SIG-M5 treated with dmso at 0.1 percent for 504 hours (cell line): Measurements from ENCODE around the gene LIPC.

Experiments
- DNase-seq: peaks from one replicate; lab custom pipeline; 2025; ENCODE audit not compliant: unreplicated experiment; lab: John Stamatoyannopoulos, UW

The LIPC gene

GRCh38 chr15:58530056-58530590 is 98.3 kb downstream of the LIPC start:
- no peak for DNase-seq

- DNase-seq: no peak
These were observed 100.3 kb downstream of the LIPC start for GRCh38 chr15:58532126-58532525.

GRCh38 chr15:58534556-58534955 is 102.8 kb downstream of the LIPC start:
- DNase-seq: no peak

- no peak for DNase-seq
These were observed 103.5 kb downstream of the LIPC start for GRCh38 chr15:58535337-58535736.

- no peak for DNase-seq
These were observed 104.1 kb downstream of the LIPC start for GRCh38 chr15:58535894-58536293.

- DNase-seq: no peak
These were observed 104.6 kb downstream of the LIPC start for GRCh38 chr15:58536414-58536813.

- DNase-seq: no peak
These were observed 105.2 kb downstream of the LIPC start for GRCh38 chr15:58537033-58537432.

- DNase-seq: no peak
These were observed 106.5 kb downstream of the LIPC start for GRCh38 chr15:58538225-58538727.

GRCh38 chr15:58538901-58539300 is 107.1 kb downstream of the LIPC start:
- no peak for DNase-seq

GRCh38 chr15:58539548-58539947 is 107.8 kb downstream of the LIPC start:
- DNase-seq: no peak

GRCh38 chr15:58541410-58542087 is 109.8 kb downstream of the LIPC start:
- no peak for DNase-seq

- no peak for DNase-seq
These were observed 112.0 kb downstream of the LIPC start for GRCh38 chr15:58543664-58544335.

GRCh38 chr15:58544756-58545155 is 113.0 kb downstream of the LIPC start:
- DNase-seq: no peak

- DNase-seq: no peak
These were observed 113.7 kb downstream of the LIPC start for GRCh38 chr15:58545307-58546065.

GRCh38 chr15:58546066-58546591 is 114.3 kb downstream of the LIPC start:
- no peak for DNase-seq

GRCh38 chr15:58546635-58547627 is 115.1 kb downstream of the LIPC start:
- no peak for DNase-seq

- no peak for DNase-seq
These were observed 116.0 kb downstream of the LIPC start for GRCh38 chr15:58547628-58548307.

GRCh38 chr15:58548308-58549012 is 116.7 kb downstream of the LIPC start:
- no peak for DNase-seq
